ENCODE measurements around the gene KDM6B. TPM values are rescaled to one million over a fixed set of nuclear protein-coding genes. Genes with fewer than 3 reads are reported as not detected.

The KDM6B gene
- total RNA-seq, 1 donor from 2014 or later = 52.9 TPM

DNA sequence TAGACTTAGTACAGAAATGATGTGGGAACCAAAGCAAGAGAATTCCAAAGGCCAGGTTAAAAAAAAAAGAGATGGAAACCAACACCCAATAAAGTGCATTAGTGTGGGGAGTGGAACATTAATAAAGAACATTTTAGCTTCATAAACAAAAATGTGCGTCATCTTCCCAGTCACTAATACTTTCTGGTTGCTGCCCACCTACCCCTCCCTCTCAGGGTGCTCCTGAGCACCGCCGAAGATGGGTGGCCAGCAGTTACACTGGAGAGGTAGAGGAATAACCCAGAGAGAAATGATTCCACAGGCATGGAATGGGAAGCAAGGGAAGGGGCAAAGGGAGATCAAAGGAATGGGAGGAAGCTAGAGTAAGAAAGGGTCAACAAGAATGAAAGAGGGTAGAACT lies 48.6 kb downstream of the KDM6B start:
- no peaks in the 10 kb centered on the region for H3K36me3 Mint-ChIP-seq (ENCODE audit: unreplicated experiment)
- H3K4me3 Mint-ChIP-seq (ENCODE audit: unreplicated experiment) = no peak overlapping the region
- TF ChIP-seq, protein P1, sequence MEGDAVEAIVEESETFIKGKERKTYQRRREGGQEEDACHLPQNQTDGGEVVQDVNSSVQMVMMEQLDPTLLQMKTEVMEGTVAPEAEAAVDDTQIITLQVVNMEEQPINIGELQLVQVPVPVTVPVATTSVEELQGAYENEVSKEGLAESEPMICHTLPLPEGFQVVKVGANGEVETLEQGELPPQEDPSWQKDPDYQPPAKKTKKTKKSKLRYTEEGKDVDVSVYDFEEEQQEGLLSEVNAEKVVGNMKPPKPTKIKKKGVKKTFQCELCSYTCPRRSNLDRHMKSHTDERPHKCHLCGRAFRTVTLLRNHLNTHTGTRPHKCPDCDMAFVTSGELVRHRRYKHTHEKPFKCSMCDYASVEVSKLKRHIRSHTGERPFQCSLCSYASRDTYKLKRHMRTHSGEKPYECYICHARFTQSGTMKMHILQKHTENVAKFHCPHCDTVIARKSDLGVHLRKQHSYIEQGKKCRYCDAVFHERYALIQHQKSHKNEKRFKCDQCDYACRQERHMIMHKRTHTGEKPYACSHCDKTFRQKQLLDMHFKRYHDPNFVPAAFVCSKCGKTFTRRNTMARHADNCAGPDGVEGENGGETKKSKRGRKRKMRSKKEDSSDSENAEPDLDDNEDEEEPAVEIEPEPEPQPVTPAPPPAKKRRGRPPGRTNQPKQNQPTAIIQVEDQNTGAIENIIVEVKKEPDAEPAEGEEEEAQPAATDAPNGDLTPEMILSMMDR (IDR thresholded peaks at IDR 0.05) = no peak
- no peak overlapping the region for H3K27ac Mint-ChIP-seq (ENCODE audit: unreplicated experiment)
- no peaks in the 10 kb centered on the region for H3K27me3 Mint-ChIP-seq (ENCODE audit: unreplicated experiment)
- H3K9me3 Mint-ChIP-seq (ENCODE audit: unreplicated experiment) = no peaks in the 10 kb centered on the region
- H3K4me1 Mint-ChIP-seq (ENCODE audit: unreplicated experiment) = peaks cover 3% of the 10 kb centered on the region
- no peak for DNase-seq (ENCODE audit: extremely low spot score, unreplicated experiment)

Other genes with a start within 250 kb of the KDM6B start
- 0.78 TPM in 2 replicates for gene SOX15, start 244.1 kb upstream of the KDM6B start, total RNA-seq
- 48.7 and 50.7 TPM in 2 replicates for gene FXR2, start 219.3 kb upstream of the KDM6B start, total RNA-seq
- 134 and 135 TPM in 2 replicates for gene SAT2, start 206.4 kb upstream of the KDM6B start, total RNA-seq
- gene SHBG, start 204.1 kb upstream of the KDM6B start, total RNA-seq = 0.97 and 1.4 TPM in 2 replicates
- 2.4 and 3.0 TPM in 2 replicates for gene ATP1B2, start 183.3 kb upstream of the KDM6B start, total RNA-seq
- 98.7 and 99.5 TPM in 2 replicates for gene TP53, start 146.7 kb upstream of the KDM6B start, total RNA-seq
- gene WRAP53, start 145.7 kb upstream of the KDM6B start, total RNA-seq = 11.8 and 13.4 TPM in 2 replicates
- gene EFNB3, start 129.0 kb upstream of the KDM6B start, total RNA-seq = 12.3 and 12.7 TPM in 2 replicates
- gene DNAH2, start 116.5 kb upstream of the KDM6B start, total RNA-seq = 0.03 and 0.05 TPM in 2 replicates
- gene TMEM88, start 20.8 kb downstream of the KDM6B start, total RNA-seq = 3.4 TPM in 2 replicates
- 65.8 and 66.2 TPM in 2 replicates for gene NAA38, start 23.3 kb downstream of the KDM6B start, total RNA-seq
- 8.5 and 10.2 TPM in 2 replicates for gene CYB5D1, start 23.8 kb downstream of the KDM6B start, total RNA-seq
- 196 and 206 TPM in 2 replicates for gene CHD3, start 54.6 kb downstream of the KDM6B start, total RNA-seq
- 2.3 and 3.0 TPM in 2 replicates for gene RNF227, start 82.1 kb downstream of the KDM6B start, total RNA-seq
- gene KCNAB3, start 95.6 kb downstream of the KDM6B start, total RNA-seq = 2.6 and 3.7 TPM in 2 replicates
- gene TRAPPC1, start 97.7 kb downstream of the KDM6B start, total RNA-seq = 122 and 127 TPM in 2 replicates
- gene CNTROB, start 98.0 kb downstream of the KDM6B start, total RNA-seq = 30.2 and 30.9 TPM in 2 replicates
- not detected in 2 replicates for gene GUCY2D, start 168.4 kb downstream of the KDM6B start, total RNA-seq
- gene ALOX15B, start 204.8 kb downstream of the KDM6B start, total RNA-seq = not detected in 2 replicates

Measured in osteocyte (in vitro differentiated cells).